C4-2B (cell line): ENCODE results near the gene IL22.

Experiments used
- ZFX ChIP-seq: fragments of 450-650 bp; IDR thresholded peaks from 2 replicates; pipeline ENCODE4 v1.6.1; 2017
- TF ChIP-seq, protein P1 (sequence below): fragments of 450-650 bp; conservative IDR thresholded peaks from 2 replicates; pipeline ENCODE4 v1.5.1; 2017; ENCODE audit warnings: mild to moderate bottlenecking

DNA sequence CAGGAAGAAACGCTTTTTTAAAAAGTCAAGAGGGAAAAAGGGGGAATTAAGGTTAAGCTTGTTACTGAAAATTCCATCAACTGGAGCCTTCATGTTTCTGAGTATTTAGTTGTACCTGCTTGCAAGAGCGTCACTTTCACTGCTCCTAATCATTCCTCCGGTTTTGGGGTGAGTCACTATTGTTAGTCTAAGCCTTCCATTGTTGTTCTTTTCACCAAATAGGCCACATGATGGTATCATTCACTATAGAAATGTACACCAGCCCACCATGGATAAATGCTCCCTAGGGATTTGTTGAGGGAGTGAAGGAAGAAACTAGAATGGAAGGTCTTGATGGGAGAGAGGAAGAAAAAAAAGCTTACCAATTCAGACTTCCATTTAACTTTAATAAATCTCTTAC lies 3.0 kb downstream of the IL22 start:
- TF ChIP-seq, protein P1, sequence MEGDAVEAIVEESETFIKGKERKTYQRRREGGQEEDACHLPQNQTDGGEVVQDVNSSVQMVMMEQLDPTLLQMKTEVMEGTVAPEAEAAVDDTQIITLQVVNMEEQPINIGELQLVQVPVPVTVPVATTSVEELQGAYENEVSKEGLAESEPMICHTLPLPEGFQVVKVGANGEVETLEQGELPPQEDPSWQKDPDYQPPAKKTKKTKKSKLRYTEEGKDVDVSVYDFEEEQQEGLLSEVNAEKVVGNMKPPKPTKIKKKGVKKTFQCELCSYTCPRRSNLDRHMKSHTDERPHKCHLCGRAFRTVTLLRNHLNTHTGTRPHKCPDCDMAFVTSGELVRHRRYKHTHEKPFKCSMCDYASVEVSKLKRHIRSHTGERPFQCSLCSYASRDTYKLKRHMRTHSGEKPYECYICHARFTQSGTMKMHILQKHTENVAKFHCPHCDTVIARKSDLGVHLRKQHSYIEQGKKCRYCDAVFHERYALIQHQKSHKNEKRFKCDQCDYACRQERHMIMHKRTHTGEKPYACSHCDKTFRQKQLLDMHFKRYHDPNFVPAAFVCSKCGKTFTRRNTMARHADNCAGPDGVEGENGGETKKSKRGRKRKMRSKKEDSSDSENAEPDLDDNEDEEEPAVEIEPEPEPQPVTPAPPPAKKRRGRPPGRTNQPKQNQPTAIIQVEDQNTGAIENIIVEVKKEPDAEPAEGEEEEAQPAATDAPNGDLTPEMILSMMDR, result no peak
- TF ChIP-seq ZFX, result no peak
